IPS-18a (cell line): ENCODE measurements around the gene NGFR.
A peak's percentile ranks its signal among the peaks of the same experiment; 100 is the strongest.
"Not testable (repeated sequence)": the region's sequence is repeated elsewhere in the genome, so short reads cannot be mapped to it uniquely, and the experiment has no call there.

Source experiments
- H3K27ac ChIP-seq: one replicate; pipeline ENCODE4 v1.5.1; 2013; ENCODE audit warnings: low read length
- H3K27me3 ChIP-seq: one replicate; pipeline ENCODE4 v1.6.1; 2013; ENCODE audit warnings: mild to moderate bottlenecking, low read length; ENCODE audit not compliant: control insufficient read depth, insufficient read depth
- H3K36me3 ChIP-seq: one replicate; pipeline ENCODE4 v1.6.1; 2013; ENCODE audit warnings: low read depth, low read length; ENCODE audit not compliant: control insufficient read depth
- H3K4me1 ChIP-seq: one replicate; pipeline ENCODE4 v1.6.1; 2013; ENCODE audit warnings: low read depth, low read length; ENCODE audit not compliant: control insufficient read depth
- H3K4me3 ChIP-seq: one replicate; pipeline ENCODE4 v1.5.1; 2013; ENCODE audit warnings: low read length
- H3K9ac ChIP-seq: one replicate; pipeline ENCODE4 v1.6.1; 2013; ENCODE audit warnings: mild to moderate bottlenecking, low read length, moderate library complexity
- H3K9me3 ChIP-seq: one replicate; pipeline ENCODE4 v1.6.1; 2013; ENCODE audit warnings: low read depth, low read length; ENCODE audit not compliant: control insufficient read depth

NGFR gene

GRCh38 chr17:49501496-49501895 is 6.4 kb downstream of the NGFR start:
- Histone ChIP-seq H3K36me3 (no peaks in the 10 kb centered on the region), H3K9ac (no peak overlapping the region), H3K27ac (no peak overlapping the region), H3K9me3 (no peaks in the 10 kb centered on the region), H3K4me1 (peaks cover 17% of the 10 kb centered on the region), H3K27me3 (peaks cover 39% of the 10 kb centered on the region), H3K4me3 (no peak overlapping the region)

- no peak overlapping the region for H3K9ac ChIP-seq
- no peaks in the 10 kb centered on the region for H3K36me3 ChIP-seq
- no peak overlapping the region for H3K4me3 ChIP-seq
- H3K4me1 ChIP-seq = peaks cover 12% of the 10 kb centered on the region
- H3K9me3 ChIP-seq = no peaks in the 10 kb centered on the region
- H3K27ac ChIP-seq = no peak overlapping the region
- H3K27me3 ChIP-seq = peaks cover 31% of the 10 kb centered on the region
These were observed 7.2 kb downstream of the NGFR start for GRCh38 chr17:49502254-49502653.

- not testable (repeated sequence) for H3K4me3 ChIP-seq, H3K9me3 ChIP-seq, H3K27ac ChIP-seq, H3K36me3 ChIP-seq, H3K9ac ChIP-seq
- peaks cover 13% of the 10 kb centered on the region for H3K4me1 ChIP-seq
- H3K27me3 ChIP-seq = peaks cover 27% of the 10 kb centered on the region
These were observed 7.6 kb downstream of the NGFR start for GRCh38 chr17:49502680-49503079.

- H3K36me3 ChIP-seq = no peaks in the 10 kb centered on the region
- H3K9me3 ChIP-seq = no peaks in the 10 kb centered on the region
- no peak overlapping the region for H3K4me3 ChIP-seq
- peaks cover 10% of the 10 kb centered on the region for H3K27me3 ChIP-seq
- no peak overlapping the region for H3K9ac ChIP-seq
- H3K4me1 ChIP-seq = peaks cover 16% of the 10 kb centered on the region
- H3K27ac ChIP-seq = no peak overlapping the region
These were observed 9.3 kb downstream of the NGFR start for GRCh38 chr17:49504369-49504768.

- Histone ChIP-seq H3K9ac (no peak overlapping the region), H3K9me3 (no peaks in the 10 kb centered on the region), H3K4me1 (peaks cover 19% of the 10 kb centered on the region)
These were observed 10.8 kb downstream of the NGFR start for GRCh38 chr17:49505854-49506253.

GRCh38 chr17:49506282-49506681 is 11.2 kb downstream of the NGFR start:
- no peak overlapping the region for H3K27ac ChIP-seq
- H3K4me3 ChIP-seq = no peak overlapping the region
- H3K36me3 ChIP-seq = no peaks in the 10 kb centered on the region
- H3K27me3 ChIP-seq = no peaks in the 10 kb centered on the region
- no peaks in the 10 kb centered on the region for H3K9me3 ChIP-seq
- H3K4me1 ChIP-seq = peaks cover 19% of the 10 kb centered on the region
- no peak overlapping the region for H3K9ac ChIP-seq

More at GRCh38 chr17:49505854-49506253, 10.8 kb downstream of the NGFR start:
- Histone ChIP-seq H3K27ac (no peak overlapping the region), H3K27me3 (no peaks in the 10 kb centered on the region), H3K36me3 (no peaks in the 10 kb centered on the region), H3K4me3 (no peak overlapping the region)

GRCh38 chr17:49508061-49508865 is 13.2 kb downstream of the NGFR start:
- no peaks in the 10 kb centered on the region for H3K9me3 ChIP-seq
- H3K9ac ChIP-seq = no peak overlapping the region
- H3K36me3 ChIP-seq = no peaks in the 10 kb centered on the region
- peak overlapping the region; percentile 54 for H3K4me3 ChIP-seq
- H3K27me3 ChIP-seq = no peaks in the 10 kb centered on the region
- H3K4me1 ChIP-seq = peaks cover 19% of the 10 kb centered on the region
- no peak overlapping the region for H3K27ac ChIP-seq

GRCh38 chr17:49508866-49509587 is 13.9 kb downstream of the NGFR start:
- Histone ChIP-seq H3K4me1 (peaks cover 22% of the 10 kb centered on the region), H3K27me3 (no peaks in the 10 kb centered on the region), H3K36me3 (no peaks in the 10 kb centered on the region), H3K9ac (no peak overlapping the region), H3K9me3 (no peaks in the 10 kb centered on the region), H3K4me3 (peak overlapping the region; percentile 54), H3K27ac (no peak overlapping the region)

GRCh38 chr17:49509588-49509917 is 14.5 kb downstream of the NGFR start:
- no peak overlapping the region for H3K9ac ChIP-seq
- no peaks in the 10 kb centered on the region for H3K36me3 ChIP-seq
- peaks cover 27% of the 10 kb centered on the region for H3K4me1 ChIP-seq
- no peaks in the 10 kb centered on the region for H3K9me3 ChIP-seq
- H3K27me3 ChIP-seq = no peaks in the 10 kb centered on the region
- H3K27ac ChIP-seq = no peak overlapping the region
- no peak overlapping the region for H3K4me3 ChIP-seq

- H3K9me3 ChIP-seq = no peaks in the 10 kb centered on the region
- H3K9ac ChIP-seq = no peak overlapping the region
- peaks cover 33% of the 10 kb centered on the region for H3K4me1 ChIP-seq
- H3K36me3 ChIP-seq = no peaks in the 10 kb centered on the region
- H3K4me3 ChIP-seq = no peak overlapping the region
- H3K27me3 ChIP-seq = no peaks in the 10 kb centered on the region
- H3K27ac ChIP-seq = no peak overlapping the region
These were observed 15.1 kb downstream of the NGFR start for GRCh38 chr17:49510059-49510719.

- Histone ChIP-seq H3K9ac (no peak overlapping the region), H3K36me3 (no peaks in the 10 kb centered on the region), H3K27me3 (no peaks in the 10 kb centered on the region), H3K4me3 (no peak overlapping the region), H3K27ac (no peak overlapping the region), H3K4me1 (peaks cover 39% of the 10 kb centered on the region), H3K9me3 (no peaks in the 10 kb centered on the region)
These were observed 15.6 kb downstream of the NGFR start for GRCh38 chr17:49510720-49511110.
